Upper lobe of left lung (tissue), 6 donors: Measurements from ENCODE around the gene SPRYD4. TPM values are rescaled to one million over a fixed set of nuclear protein-coding genes. Genes with fewer than 3 reads are reported as not detected.

Source experiments
- ATAC-seq, 2 donors: fragments of 200-7000 bp; cut with Tn5 transposase; one replicate each; pipeline ENCODE4 v1.9.1; 2022; ENCODE audit warnings: mild to moderate bottlenecking in 2 of 2, moderate library complexity in 2 of 2; ENCODE audit not compliant: low FRiP score in 2 of 2
- DNase-seq, 2 donors: peaks; one replicate each; pipeline ENCODE4 v3.0.0-alpha.2; 2019 to 2020
- H3K27ac ChIP-seq, 4 donors: fragments of 200-600 bp; sonication (generic); one replicate each; pipeline ENCODE4 v1.5.1; 2016 to 2019
- H3K27me3 ChIP-seq, 4 donors: fragments of 200-600 bp; sonication (generic); one replicate each; pipeline ENCODE4 v1.5.1; 2017 to 2019
- H3K36me3 ChIP-seq, 4 donors: fragments of 200-600 bp; sonication (generic); one replicate each; pipeline ENCODE4 v1.5.1; 2016 to 2019
- H3K4me1 ChIP-seq, 4 donors: fragments of 200-600 bp; sonication (generic); one replicate each; pipeline ENCODE4 v1.5.1; 2018 to 2019
- H3K4me3 ChIP-seq, 4 donors: fragments of 200-600 bp; sonication (generic); one replicate each; pipeline ENCODE4 v1.5.1; 2017 to 2019; ENCODE audit warnings: mild to moderate bottlenecking in 2 of 4, moderate library complexity in 1 of 4
- H3K9me3 ChIP-seq, 4 donors: fragments of 200-600 bp; sonication (generic); one replicate each; pipeline ENCODE4 v1.5.1; 2018 to 2019
- EP300 ChIP-seq, 4 donors: sonication (generic); formaldehyde crosslinking; IDR thresholded peaks; one replicate each; pipeline ENCODE4 v1.5.1; 2017; ENCODE audit warnings: antibody characterized with exemption in 4 of 4, control low read depth in 2 of 4
- POLR2A ChIP-seq, 4 donors: fragments of 450-650 bp; IDR thresholded peaks; one replicate each; pipeline ENCODE4 v1.5.1; 2016 to 2017; ENCODE audit warnings: antibody characterized with exemption in 4 of 4, mild to moderate bottlenecking in 2 of 4
- POLR2AphosphoS5 ChIP-seq, 2 donors: sonication (generic); formaldehyde crosslinking; IDR thresholded peaks; one replicate each; pipeline ENCODE4 v1.5.1; 2017; ENCODE audit warnings: antibody characterized with exemption in 2 of 2
- WGBS, 2 donors: methylation state at CpG; one replicate each; pipeline ENCODE4 v1.1.5; 2017 to 2018; 5-methylcytosine and 5-hydroxymethylcytosine counted together
- total RNA-seq, 6 donors: library from RNA; depleted of rRNA in 4 of 6; stranded (reverse); fragments of >200 nt in 4 of 6; gene quantifications; one replicate each; pipeline versions ENCODE4 v1.1.0 to v1.2.1, GENCODE V29; 2016 to 2021
- TF ChIP-seq, protein P1 (sequence below), 6 experiments: fragments of 450-650 bp in 4 of 6; fragments of 200-600 bp in 2 of 6; sonication (generic) in 2 of 6; IDR thresholded peaks; one replicate each; pipeline ENCODE4 v1.5.1; 2016 to 2019; ENCODE audit warnings: antibody characterized with exemption in 6 of 6
- donor health status: DM: no; HTN: no; CAD: no; lungs with moderate emphysema.
- donor health status: DM: no; HTN: yes; CAD: no; lungs with severe emphysema.

The SPRYD4 gene
- total RNA-seq, 6 donors from 2014 or later = 1.8 to 3.3 (median 3.0) TPM

DNA sequence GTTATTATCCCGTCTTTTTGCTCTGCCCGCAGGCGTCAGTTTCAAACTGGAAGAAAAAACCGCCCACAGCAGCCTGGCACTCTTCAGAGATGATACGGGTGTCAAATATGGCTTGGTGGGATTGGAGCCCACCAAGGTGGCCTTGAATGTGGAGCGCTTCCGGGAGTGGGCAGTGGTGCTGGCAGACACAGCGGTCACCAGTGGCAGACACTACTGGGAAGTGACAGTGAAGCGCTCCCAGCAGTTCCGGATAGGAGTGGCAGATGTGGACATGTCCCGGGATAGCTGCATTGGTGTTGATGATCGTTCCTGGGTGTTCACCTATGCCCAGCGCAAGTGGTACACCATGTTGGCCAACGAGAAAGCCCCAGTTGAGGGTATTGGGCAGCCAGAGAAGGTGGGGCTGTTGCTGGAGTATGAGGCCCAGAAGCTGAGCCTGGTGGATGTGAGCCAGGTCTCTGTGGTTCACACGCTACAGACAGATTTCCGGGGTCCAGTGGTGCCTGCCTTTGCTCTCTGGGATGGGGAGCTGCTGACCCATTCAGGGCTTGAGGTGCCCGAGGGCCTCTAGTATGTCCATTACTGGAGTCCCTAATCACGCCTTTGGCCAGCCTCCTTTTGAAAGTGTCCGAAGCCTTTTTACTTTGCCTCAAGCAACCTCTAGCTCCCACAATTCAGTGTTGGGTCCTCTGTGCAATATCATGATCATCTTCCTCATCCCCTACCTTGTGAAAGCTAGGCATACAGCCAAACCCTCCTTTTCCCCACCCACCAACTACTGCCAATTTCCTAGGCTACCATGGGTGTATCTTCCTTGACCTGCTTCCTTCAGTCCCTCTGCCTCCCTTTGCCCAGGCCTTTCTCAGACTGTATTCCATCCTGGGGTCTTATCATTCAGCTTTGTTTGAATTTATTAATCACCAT lies 891 bp downstream of the SPRYD4 start:
- peak; percentile 6 to 20 for ATAC-seq
- peaks cover 13 to 26% (median 19%) of the 10 kb centered on the region in 4 donors for H3K4me1 ChIP-seq
- no peaks in the 10 kb centered on the region for H3K27me3 ChIP-seq
- WGBS, 2 donors = 36 to 41% methylated on average over 11 to 17 of the region's 19 CpGs
- peak overlapping the region; percentile 62 to 80 (median 78) for H3K4me3 ChIP-seq
- peak in 1 of 2 donors; percentile 26 for DNase-seq
- no peak for TF ChIP-seq POLR2A (IDR thresholded peaks at IDR 0.05)
- TF ChIP-seq, protein P1, sequence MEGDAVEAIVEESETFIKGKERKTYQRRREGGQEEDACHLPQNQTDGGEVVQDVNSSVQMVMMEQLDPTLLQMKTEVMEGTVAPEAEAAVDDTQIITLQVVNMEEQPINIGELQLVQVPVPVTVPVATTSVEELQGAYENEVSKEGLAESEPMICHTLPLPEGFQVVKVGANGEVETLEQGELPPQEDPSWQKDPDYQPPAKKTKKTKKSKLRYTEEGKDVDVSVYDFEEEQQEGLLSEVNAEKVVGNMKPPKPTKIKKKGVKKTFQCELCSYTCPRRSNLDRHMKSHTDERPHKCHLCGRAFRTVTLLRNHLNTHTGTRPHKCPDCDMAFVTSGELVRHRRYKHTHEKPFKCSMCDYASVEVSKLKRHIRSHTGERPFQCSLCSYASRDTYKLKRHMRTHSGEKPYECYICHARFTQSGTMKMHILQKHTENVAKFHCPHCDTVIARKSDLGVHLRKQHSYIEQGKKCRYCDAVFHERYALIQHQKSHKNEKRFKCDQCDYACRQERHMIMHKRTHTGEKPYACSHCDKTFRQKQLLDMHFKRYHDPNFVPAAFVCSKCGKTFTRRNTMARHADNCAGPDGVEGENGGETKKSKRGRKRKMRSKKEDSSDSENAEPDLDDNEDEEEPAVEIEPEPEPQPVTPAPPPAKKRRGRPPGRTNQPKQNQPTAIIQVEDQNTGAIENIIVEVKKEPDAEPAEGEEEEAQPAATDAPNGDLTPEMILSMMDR (IDR thresholded peaks at IDR 0.05) = no peak
- no peak for TF ChIP-seq EP300 (IDR thresholded peaks at IDR 0.05)
- no peak for TF ChIP-seq POLR2AphosphoS5 (IDR thresholded peaks at IDR 0.05)
- H3K27ac ChIP-seq = peak overlapping the region; percentile 74 to 92 (median 88)
- no peaks in the 10 kb centered on the region for H3K9me3 ChIP-seq
- peaks cover 0 to 5% (median 0%) of the 10 kb centered on the region in 4 donors for H3K36me3 ChIP-seq

DNA sequence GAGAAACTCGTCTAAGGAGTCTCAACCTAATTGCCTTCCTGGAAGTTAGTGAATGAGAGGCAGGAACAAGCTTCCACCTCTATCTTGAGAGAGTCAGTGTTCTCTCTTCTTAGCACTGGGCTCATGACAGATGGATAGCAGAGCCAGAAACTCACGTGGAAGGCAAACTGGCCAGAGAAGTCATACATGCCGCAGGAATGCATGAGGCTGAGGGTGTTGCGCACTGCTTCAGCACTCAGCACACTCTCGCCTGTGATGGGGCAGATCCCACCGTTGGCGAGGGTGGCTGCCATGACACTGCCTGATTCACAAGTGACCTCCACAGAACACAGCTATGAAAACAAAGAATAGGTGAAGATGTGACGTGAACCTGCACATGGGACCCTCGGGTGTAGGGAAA lies 6.0 kb downstream of the SPRYD4 start:
- H3K9me3 ChIP-seq = no peaks in the 10 kb centered on the region
- ATAC-seq (no peak), DNase-seq (no peak)
- H3K36me3 ChIP-seq = peaks cover 0 to 5% (median 0%) of the 10 kb centered on the region in 4 donors
- peaks cover 7 to 16% (median 9%) of the 10 kb centered on the region in 4 donors for H3K4me1 ChIP-seq
- H3K27me3 ChIP-seq = no peaks in the 10 kb centered on the region
- no peak overlapping the region for H3K4me3 ChIP-seq
- peak overlapping the region in 1 of 4 donors; percentile 60 for H3K27ac ChIP-seq
- 83 to 92% methylated on average over 8 of the region's 9 CpGs for WGBS, 2 donors
- TF ChIP-seq EP300 (IDR thresholded peaks at IDR 0.05) (no peak), POLR2AphosphoS5 (IDR thresholded peaks at IDR 0.05) (no peak), POLR2A (IDR thresholded peaks at IDR 0.05) (no peak)
- TF ChIP-seq, protein P1 (IDR thresholded peaks at IDR 0.05) = no peak

DNA sequence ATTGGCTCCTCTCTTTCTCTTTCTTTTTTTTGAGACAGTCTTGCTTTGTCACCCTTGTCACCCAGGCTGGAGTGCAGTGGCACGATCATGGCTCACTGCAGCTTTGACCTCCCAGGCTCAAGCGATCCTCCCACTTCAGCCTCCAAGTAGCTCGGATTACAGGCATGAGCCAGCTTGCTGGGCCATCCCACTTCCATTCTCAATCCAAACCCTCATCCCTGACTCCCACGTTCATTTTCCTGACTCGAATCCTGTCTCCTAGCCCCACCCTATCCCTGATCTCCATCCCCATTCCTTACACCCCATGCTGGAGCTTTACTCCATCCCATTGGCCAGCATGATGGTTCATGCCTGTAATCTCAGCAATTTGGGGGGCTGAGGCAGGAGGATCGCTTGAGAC lies 7.8 kb downstream of the SPRYD4 start:
- peaks cover 0 to 6% (median 0%) of the 10 kb centered on the region in 4 donors for H3K4me1 ChIP-seq
- TF ChIP-seq EP300 (IDR thresholded peaks at IDR 0.05) (no peak), POLR2A (IDR thresholded peaks at IDR 0.05) (no peak), POLR2AphosphoS5 (IDR thresholded peaks at IDR 0.05) (no peak)
- TF ChIP-seq, protein P1 (IDR thresholded peaks at IDR 0.05) = no peak
- H3K27ac ChIP-seq = no peak overlapping the region
- ATAC-seq (no peak), DNase-seq (no peak)
- H3K9me3 ChIP-seq = no peaks in the 10 kb centered on the region
- H3K36me3 ChIP-seq = peaks cover 0 to 5% (median 0%) of the 10 kb centered on the region in 4 donors
- H3K27me3 ChIP-seq = no peaks in the 10 kb centered on the region
- no peak overlapping the region for H3K4me3 ChIP-seq
- WGBS, 2 donors = 88 to 95% methylated on average over 6 of the region's 6 CpGs

DNA sequence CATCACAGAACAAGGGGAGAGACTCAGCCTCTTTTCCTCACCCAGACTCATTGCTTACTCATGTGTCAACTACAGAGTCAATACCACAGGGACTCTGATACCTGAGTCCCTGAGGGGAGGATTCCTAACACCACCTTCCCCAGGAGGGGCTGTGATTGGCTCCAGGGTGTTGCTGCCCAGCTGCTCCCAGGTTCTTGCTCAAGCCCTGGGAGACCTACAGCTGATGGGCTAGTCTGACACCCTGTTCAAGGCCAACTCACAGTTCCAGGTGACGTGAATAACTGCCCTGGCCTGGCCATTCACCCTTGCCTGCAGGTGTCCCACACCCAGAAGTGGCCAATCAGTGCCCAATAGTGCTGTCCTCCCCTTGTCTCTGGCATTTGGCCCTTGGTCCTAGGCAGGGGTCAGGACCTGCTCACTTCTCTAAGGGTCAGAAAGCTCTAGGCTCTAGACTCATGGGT lies 8.6 kb downstream of the SPRYD4 start:
- peak in 1 of 2 donors; percentile 31 for ATAC-seq
- H3K9me3 ChIP-seq = no peaks in the 10 kb centered on the region
- WGBS, 2 donors = 100% methylated on average over 1 of the region's 1 CpG; no CpG with 5 or more reads in 1 of the 2 donors
- no peak for TF ChIP-seq POLR2AphosphoS5 (IDR thresholded peaks at IDR 0.05)
- TF ChIP-seq, protein P1 (IDR thresholded peaks at IDR 0.05) = no peak
- no peak for TF ChIP-seq POLR2A (IDR thresholded peaks at IDR 0.05)
- TF ChIP-seq EP300 (IDR thresholded peaks at IDR 0.05) = no peak
- H3K27me3 ChIP-seq = no peaks in the 10 kb centered on the region
- no peak overlapping the region for H3K27ac ChIP-seq
- no peak overlapping the region for H3K4me3 ChIP-seq
- H3K4me1 ChIP-seq = peaks cover 0 to 6% (median 0%) of the 10 kb centered on the region in 4 donors
- peaks cover 0 to 5% (median 0%) of the 10 kb centered on the region in 4 donors for H3K36me3 ChIP-seq
- DNase-seq = no peak
